Measurements from ENCODE around the gene DNASE1L3. TPM values are rescaled to one million over a fixed set of nuclear protein-coding genes. Genes with fewer than 3 reads are reported as not detected.
A peak's percentile ranks its signal among the peaks of the same experiment; 100 is the strongest.
"Not testable (repeated sequence)": the region's sequence is repeated elsewhere in the genome, so short reads cannot be mapped to it uniquely, and the experiment has no call there.

DNASE1L3 gene
- total and polyA plus RNA-seq, 11 donors: 0.44 to 4.1 (median 1.2) TPM

- intact Hi-C loops (cut with DNase I): no loop called here
- TF ChIP-seq POLR2A (IDR thresholded peaks at IDR 0.05): no peak
- no peak for TF ChIP-seq CTCF (IDR thresholded peaks at IDR 0.05)
- Histone ChIP-seq H3K4me3 (no peak overlapping the region), H3K4me1 (peaks cover 0 to 32% (median 14%) of the 10 kb centered on the region in 12 donors), H3K9me3 (peaks cover 0 to 7% (median 0%) of the 10 kb centered on the region in 12 donors), H3K36me3 (no peaks in the 10 kb centered on the region), H3K27ac (no peak overlapping the region), H3K27me3 (no peaks in the 10 kb centered on the region)
- WGBS, 4 donors: 85 to 93% (median 90%) methylated on average over 9 of the region's 9 CpGs
- ATAC-seq (no peak), DNase-seq (no peak)
Measured at GRCh38 chr3:58202917-58203360, 7.8 kb downstream of the DNASE1L3 start.

- H3K36me3 ChIP-seq; DNase-seq; intact Hi-C loops (cut with DNase I); ATAC-seq; H3K27me3 ChIP-seq; H3K4me3 ChIP-seq; H3K9me3 ChIP-seq: not testable (repeated sequence)
- 47 to 61% (median 54%) methylated on average over 3 of the region's 3 CpGs for WGBS, 4 donors
- peaks cover 0 to 32% (median 14%) of the 10 kb centered on the region in 12 donors for H3K4me1 ChIP-seq
- H3K27ac ChIP-seq: peak overlapping the region in 3 of 12 donors; percentile 17 to 30 (median 25)
Measured at GRCh38 chr3:58201451-58201850, 9.3 kb downstream of the DNASE1L3 start.

GRCh38 chr3:58200846-58201355 lies 9.9 kb downstream of the DNASE1L3 start:
- 35 to 44% (median 43%) methylated on average over 10 to 11 of the region's 11 CpGs for WGBS, 4 donors
- no peak overlapping the region for H3K4me3 ChIP-seq
- peaks cover 0 to 32% (median 14%) of the 10 kb centered on the region in 12 donors for H3K4me1 ChIP-seq
- intact Hi-C loops (cut with DNase I): no loop called here
- no peak for ATAC-seq
- H3K9me3 ChIP-seq: peaks cover 0 to 7% (median 0%) of the 10 kb centered on the region in 12 donors
- peak overlapping the region in 6 of 12 donors; percentile 17 to 56 (median 24) for H3K27ac ChIP-seq
- no peaks in the 10 kb centered on the region for H3K36me3 ChIP-seq
- TF ChIP-seq POLR2A (IDR thresholded peaks at IDR 0.05): no peak
- TF ChIP-seq CTCF (IDR thresholded peaks at IDR 0.05): no peak
- no peaks in the 10 kb centered on the region for H3K27me3 ChIP-seq
- DNase-seq: peak in 1 of 5 donors; percentile 19

- ATAC-seq (no peak), DNase-seq (no peak)
- Histone ChIP-seq H3K27me3 (no peaks in the 10 kb centered on the region), H3K9me3 (peaks cover 0 to 7% (median 0%) of the 10 kb centered on the region in 12 donors), H3K4me1 (peaks cover 0 to 32% (median 14%) of the 10 kb centered on the region in 12 donors), H3K27ac (peak overlapping the region in 4 of 12 donors; percentile 17 to 77 (median 60)), H3K4me3 (no peak overlapping the region), H3K36me3 (no peaks in the 10 kb centered on the region)
- TF ChIP-seq CTCF (IDR thresholded peaks at IDR 0.05): no peak
- no peak for TF ChIP-seq POLR2A (IDR thresholded peaks at IDR 0.05)
- intact Hi-C loops (cut with DNase I): no loop called here
Measured at GRCh38 chr3:58200121-58200709, 10.6 kb downstream of the DNASE1L3 start.

All from heart left ventricle (tissue), 16 donors.